ENCODE results near the gene CLEC16A. TPM values are rescaled to one million over a fixed set of nuclear protein-coding genes. Genes with fewer than 3 reads are reported as not detected.

CLEC16A gene
- total RNA-seq, 1 donor from 2014 or later, result 57.6 TPM

DNA sequence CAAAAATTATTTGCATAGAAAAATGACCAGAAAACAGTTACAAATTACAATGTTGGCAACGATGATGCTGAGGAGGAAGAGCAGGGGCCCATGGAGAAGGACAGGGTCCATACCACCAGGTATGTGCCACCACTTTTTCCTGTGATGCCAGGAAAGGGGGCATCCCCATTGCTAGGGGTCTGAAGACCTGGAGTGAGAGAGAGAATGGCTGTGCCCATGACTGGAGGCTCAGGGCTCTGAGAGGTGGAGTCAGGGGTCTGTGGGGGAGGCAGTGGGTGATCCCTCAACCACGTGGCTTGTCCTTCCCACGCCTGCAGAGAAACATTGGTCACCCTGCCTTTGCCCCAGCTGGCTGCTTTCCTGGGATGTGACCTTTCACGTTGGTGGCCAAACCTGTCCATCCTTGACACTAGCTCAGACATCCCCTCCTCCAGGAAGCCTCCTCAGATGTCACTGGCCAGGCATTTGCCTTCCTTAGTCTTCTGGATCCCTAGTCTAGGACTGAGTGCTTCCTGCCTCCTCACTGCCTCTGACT is 260.2 kb downstream of the CLEC16A start:
- no peak for TF ChIP-seq CTCF (IDR thresholded peaks at IDR 0.05)

GRCh38 chr16:11205065-11205699 is 260.8 kb downstream of the CLEC16A start:
- DNase-seq (no peak), ATAC-seq (ENCODE audit: low read depth) (no peak)
- intact Hi-C loops (cut with micrococcal nuclease), result no loop called here
- CTCF ChIA-PET, result interaction anchor here (0.8 to 1.0 kb wide), 3 partner anchors 47 to 234 kb away, joined by 3 read pairs; no protein-coding TSS in a partner anchor
- peak overlapping the region; percentile 24 for H3K27ac Mint-ChIP-seq
- peaks cover 2% of the 10 kb centered on the region for H3K9me3 Mint-ChIP-seq
- H3K27me3 Mint-ChIP-seq, result peaks cover 7% of the 10 kb centered on the region
- no peaks in the 10 kb centered on the region for H3K36me3 Mint-ChIP-seq (ENCODE audit: low read depth)
- POLR2A ChIA-PET, result interaction anchor here (0.6 to 5.3 kb wide), 8 partner anchors 10 to 50 kb away, joined by 3 to 38 read pairs (median 10); partner anchors contain the start of gene SOCS1
- H3K4me3 Mint-ChIP-seq, result no peak overlapping the region
- TF ChIP-seq CTCF (IDR thresholded peaks at IDR 0.05), result no peak
- peaks cover 68% of the 10 kb centered on the region for H3K4me1 Mint-ChIP-seq

More for the DNA sequence above, 260.2 kb downstream of the CLEC16A start:
- Mint-ChIP-seq H3K36me3 (ENCODE audit: low read depth) (no peaks in the 10 kb centered on the region), H3K27ac (peak overlapping the region; percentile 24), H3K4me3 (no peak overlapping the region), H3K4me1 (peaks cover 65% of the 10 kb centered on the region), H3K27me3 (peaks cover 7% of the 10 kb centered on the region), H3K9me3 (peaks cover 2% of the 10 kb centered on the region)
- no peak for ATAC-seq (ENCODE audit: low read depth)
- ChIA-PET CTCF (no interaction called here), POLR2A (interaction anchor here (0.6 to 5.3 kb wide), 3 partner anchors 22 to 46 kb away, joined by 3 to 38 read pairs (median 17); no protein-coding TSS in a partner anchor)
- DNase-seq, result no peak
- intact Hi-C loops (cut with micrococcal nuclease), result no loop called here

DNA sequence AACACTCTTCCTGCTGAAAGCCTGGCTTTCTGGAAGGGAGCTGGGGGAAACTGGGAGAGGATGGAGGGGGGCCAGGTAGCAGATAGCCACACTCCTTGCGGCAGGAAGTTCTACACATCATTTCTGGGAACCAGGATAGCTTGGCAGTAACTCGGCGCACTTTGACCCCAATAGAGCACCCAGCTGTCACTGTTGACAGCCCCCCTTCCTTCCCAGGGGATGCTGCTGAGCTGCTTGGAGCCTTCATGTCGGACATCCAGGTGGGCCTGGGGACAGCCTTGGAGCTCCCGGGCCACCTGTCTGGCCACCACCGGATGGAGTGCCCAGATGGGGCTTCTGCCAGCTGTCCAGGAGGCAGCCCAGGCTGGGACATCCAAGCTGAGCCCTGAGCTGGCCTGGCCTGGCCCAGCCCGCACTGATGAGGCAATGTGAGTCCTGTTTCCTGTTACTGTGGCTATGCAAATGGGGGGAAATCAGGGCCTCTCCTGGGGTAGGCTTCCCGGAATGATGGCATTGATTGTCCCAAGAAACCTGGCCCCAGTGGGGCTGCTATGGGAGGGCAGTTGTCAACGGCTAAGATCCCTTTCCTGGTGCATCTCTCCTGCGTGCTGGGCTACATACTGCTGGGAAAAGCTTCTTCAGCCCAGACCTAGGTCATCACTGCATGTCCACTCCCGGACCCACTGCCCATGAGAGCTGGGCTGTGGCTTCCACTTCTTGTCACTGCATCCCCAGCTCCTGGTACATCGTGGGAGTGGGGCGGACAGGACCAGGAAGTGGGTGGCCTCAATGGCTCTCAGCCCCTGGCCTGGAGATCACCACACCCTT is 261.6 kb downstream of the CLEC16A start:
- no peak for ATAC-seq (ENCODE audit: low read depth)
- peak overlapping the region; percentile 63 for H3K4me3 Mint-ChIP-seq
- no peak for DNase-seq
- ChIA-PET POLR2A (interaction anchor here (0.7 to 5.3 kb wide), 11 partner anchors 9 to 149 kb away, joined by 3 to 38 read pairs (median 5); partner anchors contain the start of gene SOCS1), CTCF (interaction anchor here (0.8 to 1.0 kb wide), 3 partner anchors 46 to 235 kb away, joined by 3 read pairs; no protein-coding TSS in a partner anchor)
- peaks cover 67% of the 10 kb centered on the region for H3K4me1 Mint-ChIP-seq
- no peak for TF ChIP-seq CTCF (IDR thresholded peaks at IDR 0.05)
- peaks cover 2% of the 10 kb centered on the region for H3K27me3 Mint-ChIP-seq
- H3K27ac Mint-ChIP-seq, result peak overlapping the region; percentile 53
- no peaks in the 10 kb centered on the region for H3K36me3 Mint-ChIP-seq (ENCODE audit: low read depth)
- peaks cover 2% of the 10 kb centered on the region for H3K9me3 Mint-ChIP-seq
- intact Hi-C loops (cut with micrococcal nuclease), result loop anchor here (1.0 kb wide), 1 partner anchor 19 kb away; no protein-coding TSS in a partner anchor

DNA sequence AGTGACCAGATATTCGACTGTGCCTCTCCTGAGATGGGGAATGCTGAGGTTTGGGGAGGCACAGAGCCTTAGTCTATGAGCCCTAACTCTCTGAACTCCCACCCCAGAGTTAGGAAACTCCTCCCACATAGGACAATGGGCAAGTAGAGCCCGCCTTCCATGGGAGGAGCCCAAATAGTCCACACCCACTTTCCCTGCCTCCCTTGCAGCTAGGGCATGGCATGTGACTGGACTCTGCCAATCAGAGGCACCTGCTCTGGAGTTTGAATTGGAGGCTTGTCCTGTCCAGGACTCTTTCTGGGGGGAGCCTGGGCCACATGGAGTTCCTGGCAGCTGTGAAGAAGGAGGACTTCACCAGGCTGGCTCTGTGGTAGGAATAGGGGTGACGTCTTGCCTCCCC is 263.3 kb downstream of the CLEC16A start:
- ChIA-PET POLR2A (interaction anchor here (1.5 to 5.3 kb wide), 6 partner anchors 11 to 48 kb away, joined by 4 to 38 read pairs (median 19); partner anchors contain the start of gene SOCS1), CTCF (interaction anchor here (1.6 kb wide), 1 partner anchor 11 kb away, joined by 4 read pairs; no protein-coding TSS in a partner anchor)
- Mint-ChIP-seq H3K4me3 (no peak overlapping the region), H3K36me3 (ENCODE audit: low read depth) (no peaks in the 10 kb centered on the region), H3K9me3 (peaks cover 2% of the 10 kb centered on the region), H3K27ac (no peak overlapping the region), H3K27me3 (peaks cover 7% of the 10 kb centered on the region), H3K4me1 (peaks cover 53% of the 10 kb centered on the region)
- intact Hi-C loops (cut with micrococcal nuclease), result no loop called here
- DNase-seq, result no peak
- TF ChIP-seq CTCF (IDR thresholded peaks at IDR 0.05), result no peak
- ATAC-seq (ENCODE audit: low read depth), result no peak
